Measurements from ENCODE around the gene SOWAHD.
"Not testable (repeated sequence)": the region's sequence is repeated elsewhere in the genome, so short reads cannot be mapped to it uniquely, and the experiment has no call there.

SOWAHD gene
- total RNA-seq, result 0.17 to 19.9 (median 8.1) reads per million in 18 experiments

- peak; percentile 61 to 64 for DNase-seq
Measured at GRCh38 chrX:119757979-119758730, at the start of gene SOWAHD. SOWAHD (plus strand) TSS chrX:119758588; CDS start chrX:119758668, 80 bp downstream.

- no peak for DNase-seq
Measured at GRCh38 chrX:119708936-119709335, 49.5 kb upstream of the SOWAHD start.

GRCh38 chrX:119709630-119710029 is 48.8 kb upstream of the SOWAHD start:
- no peak for DNase-seq

GRCh38 chrX:119721487-119721886 is 36.9 kb upstream of the SOWAHD start:
- no peak for DNase-seq

GRCh38 chrX:119721926-119722325 is 36.5 kb upstream of the SOWAHD start:
- DNase-seq, result no peak

GRCh38 chrX:119726900-119727555 is 31.4 kb upstream of the SOWAHD start:
- DNase-seq, result peak in 1 of 2 donors; percentile 18

- no peak for DNase-seq
Measured at GRCh38 chrX:119728487-119728886, 29.9 kb upstream of the SOWAHD start.

- peak; percentile 85 to 93 for DNase-seq
Measured at GRCh38 chrX:119729408-119730201, 28.8 kb upstream of the SOWAHD start.

- DNase-seq, result peak; percentile 53 to 61
Measured at GRCh38 chrX:119734897-119735339, 23.5 kb upstream of the SOWAHD start.

GRCh38 chrX:119735467-119735866 is 22.9 kb upstream of the SOWAHD start:
- no peak for DNase-seq

- no peak for DNase-seq
Measured at GRCh38 chrX:119736206-119736764, 22.1 kb upstream of the SOWAHD start.

- no peak for DNase-seq
Measured at GRCh38 chrX:119738742-119739141, 19.6 kb upstream of the SOWAHD start.

GRCh38 chrX:119745283-119745848 is 13.0 kb upstream of the SOWAHD start:
- DNase-seq, result no peak

- DNase-seq, result not testable (repeated sequence)
Measured at GRCh38 chrX:119750131-119750530, 8.3 kb upstream of the SOWAHD start.

- DNase-seq, result not testable (repeated sequence)
Measured at GRCh38 chrX:119750751-119751150, 7.6 kb upstream of the SOWAHD start.

GRCh38 chrX:119753001-119753400 is 5.4 kb upstream of the SOWAHD start:
- no peak for DNase-seq

GRCh38 chrX:119753639-119754257 is 4.6 kb upstream of the SOWAHD start:
- peak; percentile 37 to 38 for DNase-seq

GRCh38 chrX:119755981-119756533 is 2.3 kb upstream of the SOWAHD start:
- peak; percentile 66 to 80 for DNase-seq

GRCh38 chrX:119756926-119757635 is 1.3 kb upstream of the SOWAHD start:
- peak in 1 of 2 donors; percentile 6 for DNase-seq

- DNase-seq, result no peak
Measured at GRCh38 chrX:119757646-119757978, 776 bp upstream of the SOWAHD start.

GRCh38 chrX:119758731-119759247 is 401 bp downstream of the SOWAHD start:
- DNase-seq, result peak in 1 of 2 donors; percentile 24
